ENCODE measurements around the gene ETS1. TPM values are rescaled to one million over a fixed set of nuclear protein-coding genes. Genes with fewer than 3 reads are reported as not detected.

The ETS1 gene
- total RNA-seq, 4 donors from 2014 or later: 72.4 to 211 (median 165) TPM

- ATAC-seq (ENCODE audit: low FRiP score) (peak; percentile 78), DNase-seq (ENCODE audit: low spot score) (no peak)
These were observed 98.9 kb downstream of the ETS1 start for GRCh38 chr11:128488471-128488870.

DNA sequence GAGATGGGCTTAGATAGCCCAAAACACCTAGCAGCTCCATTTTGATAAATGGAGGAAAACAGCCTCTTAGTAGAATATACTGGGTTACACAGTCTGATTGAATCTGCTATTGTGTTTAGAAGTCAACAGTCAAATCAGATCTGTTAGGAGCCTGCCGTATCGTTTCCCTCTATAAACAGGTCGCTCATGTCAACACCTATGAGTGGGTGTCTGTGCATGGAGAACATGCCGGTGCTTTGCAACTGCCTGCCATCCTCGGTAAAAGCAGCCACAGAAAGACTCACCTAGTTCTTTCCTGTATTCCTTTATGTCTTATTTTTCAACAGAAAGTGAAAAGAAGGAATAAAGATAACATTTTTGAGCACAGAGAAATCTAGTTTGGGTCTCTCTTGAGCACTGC lies 99.4 kb downstream of the ETS1 start:
- ATAC-seq (ENCODE audit: low FRiP score): no peak
- TF ChIP-seq, protein P1, sequence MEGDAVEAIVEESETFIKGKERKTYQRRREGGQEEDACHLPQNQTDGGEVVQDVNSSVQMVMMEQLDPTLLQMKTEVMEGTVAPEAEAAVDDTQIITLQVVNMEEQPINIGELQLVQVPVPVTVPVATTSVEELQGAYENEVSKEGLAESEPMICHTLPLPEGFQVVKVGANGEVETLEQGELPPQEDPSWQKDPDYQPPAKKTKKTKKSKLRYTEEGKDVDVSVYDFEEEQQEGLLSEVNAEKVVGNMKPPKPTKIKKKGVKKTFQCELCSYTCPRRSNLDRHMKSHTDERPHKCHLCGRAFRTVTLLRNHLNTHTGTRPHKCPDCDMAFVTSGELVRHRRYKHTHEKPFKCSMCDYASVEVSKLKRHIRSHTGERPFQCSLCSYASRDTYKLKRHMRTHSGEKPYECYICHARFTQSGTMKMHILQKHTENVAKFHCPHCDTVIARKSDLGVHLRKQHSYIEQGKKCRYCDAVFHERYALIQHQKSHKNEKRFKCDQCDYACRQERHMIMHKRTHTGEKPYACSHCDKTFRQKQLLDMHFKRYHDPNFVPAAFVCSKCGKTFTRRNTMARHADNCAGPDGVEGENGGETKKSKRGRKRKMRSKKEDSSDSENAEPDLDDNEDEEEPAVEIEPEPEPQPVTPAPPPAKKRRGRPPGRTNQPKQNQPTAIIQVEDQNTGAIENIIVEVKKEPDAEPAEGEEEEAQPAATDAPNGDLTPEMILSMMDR (IDR thresholded peaks at IDR 0.05): no peak
- no peak for DNase-seq (ENCODE audit: low spot score)

More at GRCh38 chr11:128488471-128488870, 98.9 kb downstream of the ETS1 start:
- TF ChIP-seq, protein P1 (IDR thresholded peaks at IDR 0.05): no peak

- DNase-seq (ENCODE audit: low spot score) (no peak), ATAC-seq (ENCODE audit: low FRiP score) (no peak)
- TF ChIP-seq, protein P1 (IDR thresholded peaks at IDR 0.05): no peak
These were observed 103.2 kb downstream of the ETS1 start for GRCh38 chr11:128484172-128484571.

DNA sequence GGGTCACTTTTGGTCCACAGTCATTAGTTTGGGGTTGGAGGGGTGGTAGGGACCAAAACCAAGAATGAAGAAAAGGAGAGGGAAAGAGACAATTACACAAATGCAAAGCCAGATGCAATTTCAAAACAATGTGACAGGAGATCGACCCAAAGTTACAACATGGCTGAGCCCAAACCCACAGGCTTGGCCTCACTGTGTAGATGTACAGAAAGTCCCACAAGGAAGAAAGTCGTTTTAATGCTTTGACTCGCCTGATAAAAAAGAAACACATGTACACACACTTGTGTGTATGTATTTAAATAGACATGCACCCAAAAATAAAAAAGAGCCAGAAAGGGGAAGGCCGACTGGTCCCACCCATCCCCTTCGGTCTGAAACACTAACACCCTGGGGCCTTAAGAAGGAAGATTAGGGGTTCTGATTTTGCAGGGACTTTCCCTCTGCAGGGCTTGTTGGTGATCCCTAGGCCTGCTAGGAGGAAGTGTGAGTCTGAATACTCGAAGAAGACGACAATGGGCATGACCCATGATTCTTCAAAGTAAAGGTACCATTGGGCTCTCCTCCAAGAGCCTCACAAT lies 104.1 kb downstream of the ETS1 start:
- ATAC-seq (ENCODE audit: low FRiP score) (no peak), DNase-seq (ENCODE audit: low spot score) (no peak)
- TF ChIP-seq, protein P1 (IDR thresholded peaks at IDR 0.05): no peak

DNA sequence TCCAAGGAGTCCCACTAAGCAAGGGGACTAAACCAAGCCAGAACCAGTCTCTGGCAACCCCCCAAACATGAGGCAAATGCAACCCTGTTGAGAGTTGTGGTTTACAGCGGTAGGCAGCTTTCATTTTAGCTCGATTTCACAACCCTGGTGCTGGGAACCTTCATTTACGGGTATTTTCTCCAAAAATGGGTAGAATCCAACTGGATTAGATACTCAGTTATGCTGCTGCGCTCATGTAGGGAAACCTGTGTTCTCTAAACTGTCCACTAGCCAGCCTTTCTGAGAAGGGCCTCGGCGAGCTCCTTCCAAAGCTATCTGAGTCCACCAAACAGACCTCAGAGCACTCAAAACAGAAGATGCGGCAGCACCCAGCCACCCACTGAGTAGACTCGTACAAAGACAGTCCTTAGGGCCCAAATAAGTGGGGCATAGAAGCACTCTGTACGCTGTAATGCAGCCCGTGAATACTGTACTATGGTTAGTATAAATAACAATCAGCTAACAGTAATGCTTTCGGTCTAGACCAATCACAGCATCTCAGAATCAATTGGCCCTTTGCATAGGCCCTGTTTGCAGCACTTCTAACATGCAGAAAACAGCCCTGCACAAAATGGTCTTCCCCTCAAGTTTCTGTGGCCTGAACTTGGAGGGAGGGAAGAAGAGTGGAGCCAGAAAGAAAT lies 104.7 kb downstream of the ETS1 start:
- TF ChIP-seq, protein P1 (IDR thresholded peaks at IDR 0.05): no peak
- DNase-seq (ENCODE audit: low spot score) (no peak), ATAC-seq (ENCODE audit: low FRiP score) (no peak)

DNA sequence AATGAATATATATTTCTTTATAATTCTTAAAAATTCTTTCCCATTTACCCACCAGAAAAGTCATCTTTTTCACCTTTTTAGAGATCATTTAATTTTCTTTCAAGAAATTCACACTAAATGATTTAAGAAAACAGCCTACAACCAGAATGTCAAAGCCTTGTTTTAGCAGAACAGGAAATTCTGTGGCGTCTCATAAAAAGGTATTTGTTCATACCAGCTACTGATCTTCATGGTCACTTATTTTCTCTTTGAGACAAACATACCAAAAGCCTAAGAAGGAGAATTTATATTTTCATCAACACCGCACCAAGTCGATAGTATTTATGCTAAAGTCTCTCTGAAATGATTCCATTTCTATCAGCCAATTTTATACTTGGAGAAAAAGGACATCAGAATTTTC lies 105.3 kb downstream of the ETS1 start:
- TF ChIP-seq, protein P1 (IDR thresholded peaks at IDR 0.05): no peak

DNA sequence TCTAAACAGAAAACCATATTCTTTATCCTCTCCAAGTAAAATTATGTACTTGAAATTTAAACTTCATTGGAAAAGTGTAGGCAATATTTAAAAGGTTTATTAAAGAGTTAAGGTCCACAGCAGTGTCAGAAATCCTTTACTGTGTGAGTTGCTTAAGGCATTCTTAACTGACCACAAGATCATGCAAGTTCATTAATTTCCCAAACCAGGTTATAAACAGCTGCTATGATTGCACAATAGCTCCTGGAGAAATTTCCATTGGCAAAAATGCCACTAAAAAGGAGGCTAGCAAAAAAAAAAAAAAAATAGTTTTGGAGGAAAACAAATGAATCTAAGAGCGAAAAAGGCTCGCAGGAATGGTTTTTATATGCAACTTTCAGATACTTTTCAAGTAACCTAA lies 106.2 kb downstream of the ETS1 start:
- no peak for DNase-seq (ENCODE audit: low spot score)
- no peak for ATAC-seq (ENCODE audit: low FRiP score)
- TF ChIP-seq, protein P1 (IDR thresholded peaks at IDR 0.05): no peak

More for the DNA sequence above, 105.3 kb downstream of the ETS1 start:
- DNase-seq (ENCODE audit: low spot score) (no peak), ATAC-seq (ENCODE audit: low FRiP score) (no peak)
